WTC11 (cell line): Measurements from ENCODE around the gene KIR3DL3. TPM values are rescaled to one million over a fixed set of nuclear protein-coding genes. Genes with fewer than 3 reads are reported as not detected.

Experiments
- ATAC-seq: fragments of 200-7000 bp; cut with Tn5 transposase; 2 replicates; pipeline ENCODE4 v1.10.0; 2021; ENCODE audit warnings: mild to moderate bottlenecking, moderate library complexity
- CTCF ChIA-PET: fragments of 300-600 bp; sonication (Branson Sonifier 250); formaldehyde crosslinking; loops from one replicate; lab custom pipeline; 2021; ENCODE audit warnings: antibody characterized with exemption; lab: Charles Lee
- POLR2A ChIA-PET: fragments of 350-600 bp; sonication (Branson Sonifier 250); formaldehyde crosslinking; loops from one replicate; lab custom pipeline; 2021; ENCODE audit warnings: antibody characterized with exemption; lab: Charles Lee
- DNase-seq: peaks from one replicate; pipeline ENCODE4 v3.0.0; 2021; ENCODE audit warnings: low spot score
- H3K27ac Mint-ChIP-seq: 2 replicates; pipeline ENCODE4 v1.8.0; 2021; ENCODE audit warnings: mixed read lengths
- H3K27me3 Mint-ChIP-seq: 2 replicates; pipeline ENCODE4 v1.8.0; 2021; ENCODE audit warnings: low read depth, mild to moderate bottlenecking, moderate library complexity, mixed read lengths
- H3K36me3 Mint-ChIP-seq: 2 replicates; pipeline ENCODE4 v1.8.0; 2021; ENCODE audit warnings: mixed read lengths
- H3K4me1 Mint-ChIP-seq: 2 replicates; pipeline ENCODE4 v1.8.0; 2022; ENCODE audit warnings: mixed read lengths
- H3K4me3 Mint-ChIP-seq: 2 replicates; pipeline ENCODE4 v1.8.0; 2021; ENCODE audit warnings: mild to moderate bottlenecking, moderate library complexity, mixed read lengths
- H3K9me3 Mint-ChIP-seq: 2 replicates; pipeline ENCODE4 v1.8.0; 2021; ENCODE audit warnings: mixed read lengths
- ATF2 ChIP-seq: sonication (generic); formaldehyde crosslinking; IDR thresholded peaks from 2 replicates; pipeline ENCODE4 v1.8.1; 2022; ENCODE audit warnings: low read depth, missing genetic modification reagents, borderline replicate concordance
- CREB1 ChIP-seq: sonication (generic); formaldehyde crosslinking; IDR thresholded peaks from 2 replicates; pipeline ENCODE4 v1.8.0; 2023; ENCODE audit warnings: mild to moderate bottlenecking, missing genetic modification reagents
- E2F4 ChIP-seq: sonication (generic); formaldehyde crosslinking; IDR thresholded peaks from 2 replicates; pipeline ENCODE4 v1.8.1; 2022; ENCODE audit warnings: low read depth, mild to moderate bottlenecking, moderate library complexity, missing genetic modification reagents, borderline replicate concordance
- FOXP1 ChIP-seq: sonication (generic); formaldehyde crosslinking; IDR thresholded peaks from 2 replicates; pipeline ENCODE4 v1.8.0; 2022; ENCODE audit warnings: missing genetic modification reagents, mild to moderate bottlenecking, moderate library complexity, borderline replicate concordance
- GTF2I ChIP-seq: fragments of 250-450 bp; sonication (Bioruptor Pico); conservative IDR thresholded peaks from 2 replicates; pipeline ENCODE4 v1.4.0; 2021; ENCODE audit warnings: mild to moderate bottlenecking
- HMGA2 ChIP-seq: fragments of 250-450 bp; sonication (Bioruptor Pico); IDR thresholded peaks from 2 replicates; pipeline ENCODE4 v1.4.0; 2021; ENCODE audit warnings: mild to moderate bottlenecking, moderate library complexity
- IRF1 ChIP-seq: sonication (generic); formaldehyde crosslinking; IDR thresholded peaks from 2 replicates; pipeline ENCODE4 v1.8.0; 2023; ENCODE audit warnings: missing genetic modification reagents
- IRF2 ChIP-seq: sonication (generic); formaldehyde crosslinking; IDR thresholded peaks from 2 replicates; pipeline ENCODE4 v1.8.0; 2022; ENCODE audit warnings: low read depth, missing genetic modification reagents, borderline replicate concordance
- JAZF1 ChIP-seq: fragments of 250-450 bp; sonication (Bioruptor Pico); IDR thresholded peaks from 2 replicates; pipeline ENCODE4 v1.9.0; 2021; ENCODE audit warnings: moderate library complexity, mild to moderate bottlenecking, inconsistent platforms
- MAX ChIP-seq: sonication (generic); formaldehyde crosslinking; IDR thresholded peaks from 2 replicates; pipeline ENCODE4 v1.8.0; 2022; ENCODE audit warnings: mild to moderate bottlenecking, missing genetic modification reagents
- NFE2L1 ChIP-seq: sonication (generic); formaldehyde crosslinking; IDR thresholded peaks from 2 replicates; pipeline ENCODE4 v1.8.1; 2023; ENCODE audit warnings: missing genetic modification reagents
- NR1H2 ChIP-seq: sonication (generic); formaldehyde crosslinking; IDR thresholded peaks from 2 replicates; pipeline ENCODE4 v1.9.0; 2021; ENCODE audit warnings: mild to moderate bottlenecking, moderate library complexity, missing genetic modification reagents
- PRRX2 ChIP-seq: fragments of 250-450 bp; sonication (Bioruptor Pico); IDR thresholded peaks from 2 replicates; pipeline ENCODE4 v1.8.0; 2021; ENCODE audit warnings: mild to moderate bottlenecking
- TEAD1 ChIP-seq: sonication (generic); formaldehyde crosslinking; IDR thresholded peaks from 2 replicates; pipeline ENCODE4 v1.8.0; 2022; ENCODE audit warnings: mild to moderate bottlenecking, missing genetic modification reagents
- TEAD4 ChIP-seq: sonication (generic); formaldehyde crosslinking; IDR thresholded peaks from 2 replicates; pipeline ENCODE4 v1.8.0; 2022; ENCODE audit warnings: mild to moderate bottlenecking, missing genetic modification reagents
- ZMAT4 ChIP-seq: fragments of 250-450 bp; sonication (Bioruptor Pico); IDR thresholded peaks from 2 replicates; pipeline ENCODE4 v1.9.0; 2021; ENCODE audit warnings: mild to moderate bottlenecking
- ZNF232 ChIP-seq: sonication (generic); formaldehyde crosslinking; IDR thresholded peaks from 2 replicates; pipeline ENCODE4 v1.8.0; 2022; ENCODE audit warnings: mild to moderate bottlenecking, missing genetic modification reagents
- ZNF317 ChIP-seq: sonication (generic); formaldehyde crosslinking; IDR thresholded peaks from 2 replicates; pipeline ENCODE4 v1.8.1; 2023; ENCODE audit warnings: low read depth, mild to moderate bottlenecking, moderate library complexity, missing genetic modification reagents, borderline replicate concordance
- ZNF396 ChIP-seq: fragments of 250-450 bp; sonication (Bioruptor Pico); IDR thresholded peaks from 2 replicates; pipeline ENCODE4 v1.8.0; 2021; ENCODE audit warnings: mild to moderate bottlenecking, moderate library complexity, borderline replicate concordance
- ZNF512 ChIP-seq: sonication (generic); formaldehyde crosslinking; IDR thresholded peaks from 2 replicates; pipeline ENCODE4 v1.8.1; 2022; ENCODE audit warnings: missing genetic modification reagents, borderline replicate concordance
- ZNF671 ChIP-seq: fragments of 250-450 bp; sonication (Bioruptor Pico); IDR thresholded peaks from 2 replicates; pipeline ENCODE4 v1.8.0; 2021; ENCODE audit warnings: mild to moderate bottlenecking
- total RNA-seq: library from RNA; stranded (reverse); gene quantifications from 3 replicates; pipeline ENCODE4 v1.2.3, GENCODE V29; 2021

KIR3DL3 gene
- total RNA-seq, 1 experiment from 2014 or later: not detected

GRCh38 chr19:54707962-54708361 is 16.3 kb upstream of the KIR3DL3 start (continued):
- TF ChIP-seq ATF2: no peak
- no peak for TF ChIP-seq ZNF396
- TF ChIP-seq TEAD4: no peak
- no peak for TF ChIP-seq CREB1

GRCh38 chr19:54708781-54709180 is 15.5 kb upstream of the KIR3DL3 start:
- ChIA-PET POLR2A (no interaction called here), CTCF (no interaction called here)
- Mint-ChIP-seq H3K27ac (no peak overlapping the region), H3K4me3 (no peak overlapping the region), H3K27me3 (peaks cover 16% of the 10 kb centered on the region), H3K9me3 (peaks cover 66% of the 10 kb centered on the region), H3K4me1 (no peaks in the 10 kb centered on the region), H3K36me3 (peaks cover 45% of the 10 kb centered on the region)
- no peak for DNase-seq
- ATAC-seq: no peak
- no peak for TF ChIP-seq HMGA2 (CRISPR knock-in tag)
- no peak for TF ChIP-seq ZNF317 (CRISPR knock-in tag)
- no peak for TF ChIP-seq FOXP1 (CRISPR knock-in tag)
- TF ChIP-seq ZNF671: no peak
- no peak for TF ChIP-seq ZNF232 (CRISPR knock-in tag)
- no peak for TF ChIP-seq NFE2L1
- no peak for TF ChIP-seq ZMAT4 (CRISPR knock-in tag)
- TF ChIP-seq E2F4: no peak
- no peak for TF ChIP-seq IRF2 (CRISPR knock-in tag)
- TF ChIP-seq NR1H2 (CRISPR knock-in tag): no peak
- no peak for TF ChIP-seq GTF2I (CRISPR knock-in tag)
- no peak for TF ChIP-seq ZNF512 (CRISPR knock-in tag)
- no peak for TF ChIP-seq JAZF1 (CRISPR knock-in tag)
- no peak for TF ChIP-seq PRRX2 (CRISPR knock-in tag)
- TF ChIP-seq TEAD1 (CRISPR knock-in tag): no peak
- TF ChIP-seq IRF1 (CRISPR knock-in tag): no peak
- no peak for TF ChIP-seq MAX
